Eye (tissue), 1 donor: Measurements from ENCODE around the gene PLA2G15.
A peak's percentile ranks its signal among the peaks of the same experiment; 100 is the strongest.

Experiments
- DNase-seq: peaks from one replicate; pipeline ENCODE4 v3.0.0-alpha.2; 2015

Gene PLA2G15

DNA sequence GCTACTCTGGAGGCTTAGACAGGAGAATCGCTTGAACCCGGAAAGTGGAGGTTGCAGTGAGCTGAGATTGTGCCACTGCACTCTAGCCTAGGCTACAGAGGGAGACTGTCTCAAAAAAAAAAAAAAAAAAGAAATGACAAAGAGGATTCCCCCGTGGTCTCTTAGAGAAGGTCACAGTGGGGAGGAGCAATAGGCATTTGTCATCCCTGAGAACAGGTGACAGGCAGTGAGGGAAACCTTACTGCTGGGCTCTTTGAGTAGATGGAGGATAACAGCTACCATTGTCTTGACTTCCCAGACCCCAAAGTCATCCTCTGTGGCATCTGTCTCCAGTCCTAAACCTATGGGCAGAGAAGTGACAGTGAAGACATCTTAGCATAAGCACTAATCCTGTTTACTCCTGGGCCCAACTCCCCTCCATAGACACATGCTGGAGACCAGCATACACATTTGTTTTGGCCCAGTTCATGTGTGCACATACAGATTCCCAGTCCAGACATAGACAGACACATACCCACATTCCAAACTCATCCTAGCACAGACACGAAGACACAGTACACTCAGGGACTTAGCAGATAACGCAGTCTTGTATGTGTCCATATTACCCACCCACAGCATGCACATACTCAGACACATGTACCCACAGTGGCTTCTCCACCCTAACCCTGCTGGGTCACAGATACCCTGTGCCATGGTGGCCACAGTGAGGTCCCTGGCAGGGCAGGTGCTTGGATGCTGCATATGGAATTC lies 11.9 kb upstream of the PLA2G15 start:
- DNase-seq: no peak

DNA sequence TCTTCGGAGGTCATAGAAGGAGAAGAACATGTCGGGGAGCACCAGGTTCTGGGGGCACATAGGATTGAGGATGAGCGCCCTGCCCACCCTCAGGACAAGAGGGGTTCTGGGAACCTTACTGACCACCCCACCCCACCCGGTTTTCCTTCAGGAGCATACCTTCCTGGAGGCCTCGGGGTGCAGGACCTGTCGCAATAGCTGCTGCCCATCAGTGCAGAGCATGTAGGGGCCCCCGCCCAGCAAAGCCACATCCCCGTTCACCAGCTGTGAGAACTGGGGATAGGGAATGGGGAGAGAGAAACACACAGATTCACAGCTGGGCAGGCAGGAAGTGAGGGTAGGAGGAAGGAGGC lies 11.4 kb upstream of the PLA2G15 start:
- DNase-seq: no peak

DNA sequence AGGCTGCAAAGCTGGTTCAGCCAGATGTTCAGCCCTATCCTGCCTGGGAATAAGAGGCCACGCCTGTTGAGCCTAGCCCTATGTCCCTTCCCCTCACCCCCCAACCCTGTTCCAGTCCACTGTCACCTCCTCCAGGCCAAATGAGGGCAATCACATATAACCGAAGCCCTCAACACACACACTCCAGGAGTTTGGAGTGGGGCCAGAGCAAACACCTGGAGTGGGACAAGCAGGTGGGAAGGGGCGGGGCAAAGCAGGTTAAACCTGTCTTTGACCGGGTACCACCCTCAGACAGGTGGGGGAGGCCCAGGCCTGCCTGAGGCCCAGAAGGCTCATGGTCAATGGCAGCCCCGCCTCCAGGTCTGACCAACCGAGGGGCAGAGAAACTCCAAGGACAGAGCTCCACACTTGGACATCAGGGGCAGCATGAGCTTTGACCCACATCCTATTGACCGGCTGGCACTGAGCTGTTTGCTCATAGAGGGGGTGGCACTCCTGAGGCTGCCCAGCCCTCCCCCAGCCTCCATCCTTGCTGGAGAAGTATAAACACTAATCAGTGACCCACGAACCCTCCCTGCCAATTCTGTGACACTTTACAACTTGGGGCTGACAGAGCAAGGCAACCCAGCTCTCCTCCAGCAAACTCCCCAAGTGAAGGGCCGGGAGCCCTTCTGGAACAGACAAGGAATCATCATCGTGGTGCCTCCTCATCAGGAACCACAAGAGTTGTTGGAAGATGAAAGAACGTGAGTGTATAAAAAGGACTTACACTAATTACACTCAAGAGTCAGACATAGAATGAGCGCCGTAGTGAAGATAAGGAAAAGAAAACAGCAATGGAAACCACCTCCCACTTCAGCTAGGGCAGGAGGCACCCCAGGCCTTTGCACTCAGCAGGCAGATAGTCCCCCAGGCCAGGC lies 10.7 kb upstream of the PLA2G15 start:
- peak; percentile 29 for DNase-seq

DNA sequence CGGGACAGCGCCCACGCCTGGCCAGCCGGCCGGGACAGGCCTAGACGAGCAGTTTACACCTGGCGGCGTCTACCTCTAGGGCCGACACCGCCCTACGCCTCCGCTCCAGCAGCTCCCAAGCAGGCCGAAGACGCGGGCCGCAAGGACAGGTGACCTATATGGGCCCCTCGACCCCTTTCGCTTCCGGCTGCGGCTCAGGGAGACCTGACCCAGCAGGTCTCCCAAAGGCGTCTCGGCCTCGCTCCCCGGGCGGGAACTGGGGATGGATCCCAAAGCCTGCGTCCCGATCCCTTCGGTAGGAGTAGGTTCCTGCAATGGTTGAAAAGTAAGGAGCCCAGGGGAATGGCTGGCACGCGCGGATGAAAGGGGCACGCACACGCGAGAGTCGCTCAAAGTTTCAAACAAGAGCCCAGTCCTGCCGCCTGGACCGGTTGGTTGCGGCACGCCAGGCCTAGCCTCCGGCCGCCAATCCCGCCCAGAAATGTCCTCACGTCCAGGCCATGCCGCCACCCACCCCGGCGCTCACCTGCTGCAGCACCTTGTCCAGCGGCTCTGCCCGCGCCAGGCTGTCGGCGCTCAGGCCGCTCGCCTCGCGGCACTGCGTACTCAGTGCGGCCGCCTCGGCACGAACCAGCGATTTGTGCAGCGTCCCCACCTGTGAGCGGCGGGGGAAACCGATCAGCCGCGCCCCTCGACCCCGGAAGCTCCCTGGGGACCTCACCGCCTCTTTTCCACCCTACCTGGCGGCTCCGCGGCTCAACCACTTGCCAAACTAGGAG lies 9.9 kb upstream of the PLA2G15 start:
- peak; percentile 46 for DNase-seq

DNA sequence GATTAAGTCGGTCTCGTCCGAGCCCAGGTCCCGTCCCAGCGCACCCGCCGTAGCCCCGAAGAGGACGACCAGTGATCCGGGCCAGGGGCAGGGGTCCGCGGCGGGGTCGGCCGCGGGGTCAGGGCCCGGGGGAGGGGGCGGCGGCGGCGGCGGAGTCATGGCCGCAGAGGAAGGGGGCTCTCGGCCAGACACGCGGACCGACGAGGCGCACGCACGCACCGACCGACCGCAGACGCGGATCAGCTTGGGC lies 9.4 kb upstream of the PLA2G15 start, which contains the start of gene ESRP2:
Gene ESRP2, minus strand, starts transcription at position 241 of the 250 bp plus-strand sequence. Its CDS starts 82 bp downstream, at position 159.
- no peak for DNase-seq

DNA sequence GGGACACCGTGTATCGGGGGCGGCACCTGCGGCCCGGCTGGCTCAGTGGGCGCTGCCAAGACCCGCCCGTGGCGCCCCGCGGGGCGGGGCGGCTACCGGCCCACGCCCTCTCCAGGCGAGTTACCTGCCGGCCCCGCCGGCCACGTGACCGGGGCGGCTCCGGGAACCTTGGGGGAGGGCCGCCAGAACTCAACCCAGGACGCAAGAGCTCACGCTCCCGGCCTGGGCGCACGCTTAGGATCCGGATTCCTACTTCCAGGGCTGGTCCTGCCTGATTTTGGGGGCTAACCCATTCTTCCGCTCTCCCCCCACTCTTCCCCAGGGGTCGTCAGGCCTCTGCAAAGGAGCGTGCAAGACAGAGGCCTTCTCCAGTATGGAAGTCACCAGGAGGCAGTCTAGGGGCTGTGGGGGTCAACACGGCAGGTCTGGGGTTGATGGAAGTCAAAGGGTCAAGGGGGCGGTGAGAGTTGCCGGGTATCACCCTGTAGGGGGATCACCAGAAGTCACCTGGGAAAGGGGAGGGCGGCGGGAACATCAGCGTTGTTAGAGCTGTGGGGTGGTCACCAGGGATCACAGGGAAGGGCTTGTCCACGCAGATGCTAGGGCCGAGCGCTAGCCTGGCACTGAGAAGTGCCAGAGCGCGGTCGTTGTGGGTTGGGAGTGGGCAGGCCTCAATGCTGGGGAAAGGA lies 8.9 kb upstream of the PLA2G15 start:
- DNase-seq: peak; percentile 60

DNA sequence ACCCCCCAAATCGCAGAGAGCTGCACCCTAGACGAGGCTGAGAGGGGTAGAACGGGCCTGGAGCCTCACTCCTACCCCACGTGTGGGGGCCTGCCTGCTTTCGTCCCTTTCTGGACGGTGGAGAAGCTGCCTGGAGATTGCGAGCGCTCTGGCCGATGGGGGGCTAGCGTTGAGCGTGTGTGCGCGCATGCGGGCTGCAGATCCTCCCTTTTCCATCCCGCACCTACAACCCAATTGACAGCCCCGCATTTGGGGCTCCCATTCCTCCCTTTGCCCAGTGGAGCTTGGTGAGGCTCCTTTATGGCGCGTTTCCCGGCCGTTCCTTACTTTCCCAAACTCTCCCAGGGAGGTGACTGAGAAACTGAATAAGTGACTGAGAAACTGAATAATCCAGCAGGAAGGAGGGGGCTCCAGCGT lies 8.3 kb upstream of the PLA2G15 start:
- no peak for DNase-seq

DNA sequence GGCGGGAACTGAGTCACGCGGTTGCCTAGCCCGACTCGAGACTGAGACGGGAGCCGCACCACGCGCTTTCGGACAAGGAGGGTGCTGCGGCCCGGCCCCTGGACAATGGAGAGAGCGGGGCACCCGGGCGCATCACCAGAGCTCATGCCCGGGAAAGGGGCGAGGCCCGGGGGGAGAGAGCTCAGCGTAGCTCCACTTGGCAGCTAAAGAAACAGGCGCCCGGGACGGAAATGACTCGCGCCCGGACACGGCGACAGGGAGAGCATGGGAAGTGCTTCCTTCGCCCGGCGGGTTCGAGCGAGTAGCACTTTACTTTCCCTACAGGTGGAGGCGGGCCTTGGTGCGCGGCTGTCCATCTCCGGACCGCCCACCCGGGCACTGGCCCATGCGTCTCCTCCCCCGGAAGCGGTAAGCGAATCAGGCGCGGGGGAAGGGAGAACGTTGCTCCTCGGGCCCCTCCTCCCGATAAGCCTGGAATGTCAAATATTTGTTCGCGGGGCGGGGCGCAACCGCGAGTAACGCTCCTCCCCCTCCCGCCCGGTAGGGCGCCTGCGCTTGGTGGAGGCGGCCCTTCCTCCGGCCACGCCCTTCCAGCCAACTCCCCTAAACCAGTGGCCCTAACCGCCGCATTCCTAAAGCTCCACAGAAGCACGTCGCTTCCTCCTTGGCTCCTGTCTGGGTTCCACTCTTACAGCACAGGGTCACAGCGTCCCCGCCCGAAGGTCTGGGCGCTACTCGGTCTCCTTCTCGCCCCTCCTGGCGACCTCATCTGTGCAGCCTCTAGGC lies 7.7 kb upstream of the PLA2G15 start:
- DNase-seq: peak; percentile 99

DNA sequence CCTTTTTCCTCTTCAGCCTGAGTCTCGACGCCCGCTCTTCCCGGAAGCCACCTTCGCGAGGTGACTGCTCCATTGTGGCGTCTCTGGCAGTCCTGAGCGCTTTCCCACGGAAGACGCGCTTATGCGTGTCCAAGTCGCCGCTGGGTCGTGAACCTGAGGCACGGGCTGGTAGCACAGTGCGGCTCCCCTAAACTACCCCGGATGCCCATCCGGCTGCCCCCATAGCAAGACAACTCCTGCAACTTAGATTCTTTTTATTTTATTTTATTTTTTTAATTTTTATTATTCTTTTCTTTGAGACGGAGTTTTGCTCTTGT lies 7.2 kb upstream of the PLA2G15 start:
- no peak for DNase-seq

DNA sequence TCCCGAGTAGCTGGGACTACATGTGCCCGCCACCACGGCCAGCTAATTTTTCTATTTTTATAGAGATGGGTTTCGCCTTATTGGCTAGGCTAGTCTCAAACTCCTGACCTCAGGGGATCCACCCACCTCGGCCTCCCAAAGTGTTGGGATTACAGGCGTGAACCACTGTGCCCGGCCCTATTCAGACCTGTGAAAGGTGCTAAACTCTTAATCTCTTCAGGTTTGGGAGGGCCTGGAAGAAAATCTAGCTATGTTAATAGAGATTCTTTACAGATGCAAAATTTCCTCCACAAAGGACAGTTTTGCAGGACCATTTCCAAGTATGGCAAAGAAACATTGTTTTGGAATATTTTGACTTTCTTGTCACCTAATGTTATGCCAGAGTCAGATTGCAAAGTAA lies 3.1 kb upstream of the PLA2G15 start:
- DNase-seq: no peak

DNA sequence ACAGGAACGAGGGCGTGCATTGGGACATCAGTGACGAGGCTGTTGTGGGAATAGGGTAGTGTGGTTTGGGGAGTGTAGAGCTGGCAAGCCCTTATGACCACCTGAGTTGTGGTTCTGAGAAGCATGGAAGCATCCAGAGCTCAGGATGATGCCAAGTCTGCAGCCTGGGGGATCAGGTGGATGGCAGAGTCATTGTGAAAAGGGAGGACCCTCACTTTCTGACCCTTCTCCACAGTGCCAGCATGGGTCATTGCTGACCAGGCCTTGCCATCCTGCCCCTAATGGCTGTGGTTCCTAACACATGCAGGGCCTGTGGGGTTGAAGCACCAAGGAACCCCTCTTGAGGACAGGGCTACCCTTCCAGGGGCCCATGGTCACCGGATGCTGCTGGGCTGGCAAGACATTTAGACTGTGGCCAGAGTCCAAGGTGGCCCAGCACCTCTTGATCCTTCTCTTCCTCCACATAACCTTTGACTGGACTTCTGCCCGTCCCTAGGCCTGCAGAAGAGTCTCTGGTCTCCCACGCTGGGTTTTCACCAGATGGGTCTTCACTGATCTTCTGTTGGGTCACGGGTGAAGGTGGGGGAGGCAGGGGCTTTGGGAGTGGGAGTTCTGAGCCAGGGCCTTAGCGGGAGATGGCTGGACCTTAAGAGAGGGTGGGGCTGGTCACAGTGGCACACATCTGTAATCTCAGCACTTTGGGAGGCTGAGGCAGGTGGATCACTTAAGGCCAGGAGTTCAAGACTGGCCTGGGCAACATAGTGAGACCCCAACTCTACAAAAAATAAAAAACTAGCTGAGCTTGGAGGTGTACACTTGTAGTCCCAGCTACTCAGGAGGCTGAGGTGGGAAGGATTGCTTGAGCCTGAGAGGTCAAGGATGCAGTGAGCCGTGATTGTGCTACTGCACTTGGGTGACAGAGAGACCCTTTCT lies 2.0 kb upstream of the PLA2G15 start:
- no peak for DNase-seq

DNA sequence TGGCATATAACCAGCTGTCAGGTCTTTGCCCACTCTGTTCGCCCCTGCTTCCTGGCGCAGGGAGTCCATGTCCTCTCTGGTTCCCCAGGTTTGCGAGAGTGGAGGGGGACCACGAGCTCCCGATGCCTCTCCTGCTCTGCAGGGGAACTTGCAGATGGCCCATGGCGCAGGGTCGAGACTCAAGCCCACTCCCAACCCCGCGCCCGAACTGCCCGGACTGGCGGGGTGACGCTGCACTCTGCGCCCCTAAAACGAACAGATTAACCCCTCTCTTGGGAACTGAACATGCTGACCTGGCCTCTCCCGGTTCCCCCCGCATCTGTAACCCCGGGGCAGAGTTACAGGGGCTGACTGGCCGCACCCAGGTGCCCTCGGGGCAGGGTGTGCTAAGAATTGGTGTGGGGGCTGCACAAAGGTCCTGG lies 681 bp upstream of the PLA2G15 start:
- no peak for DNase-seq

DNA sequence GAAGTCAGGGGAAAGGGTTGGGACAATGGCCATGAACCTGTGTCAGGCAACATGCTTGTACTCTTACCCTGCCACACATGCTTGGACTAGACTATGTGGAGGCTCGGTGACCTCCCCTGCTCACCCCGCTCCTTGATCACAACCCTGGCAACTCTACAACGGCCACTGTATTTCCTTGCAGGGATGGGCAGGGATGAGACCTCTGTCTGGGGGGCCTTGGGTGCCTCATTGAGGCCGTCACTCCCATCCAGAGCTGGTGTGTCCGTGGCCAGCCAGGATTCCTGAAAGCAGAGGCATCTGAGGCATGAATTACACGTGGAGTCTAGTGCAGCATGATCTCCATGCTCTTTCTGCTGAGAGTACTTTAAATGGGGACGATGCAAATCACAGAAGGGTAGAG lies 948 bp downstream of the PLA2G15 start:
- DNase-seq: no peak

DNA sequence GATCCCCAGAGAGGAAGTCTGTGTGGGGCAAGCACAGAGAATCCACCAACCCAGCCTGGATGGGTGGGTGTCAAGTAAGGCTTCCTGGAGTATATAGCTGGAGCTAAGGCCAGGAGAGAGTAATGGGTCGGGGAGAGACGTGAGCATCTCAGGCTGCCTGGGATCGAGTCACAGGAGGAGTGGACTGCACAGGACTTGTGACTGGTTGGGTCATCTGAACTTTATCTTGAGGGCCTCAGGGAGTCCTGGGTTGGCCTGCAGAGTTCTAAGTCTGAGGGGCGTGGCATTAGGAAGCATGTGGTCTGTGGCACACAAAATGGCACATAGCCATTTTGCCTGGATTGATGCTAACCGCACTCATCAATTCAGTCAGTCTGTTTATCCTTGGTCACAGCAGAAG lies 1.5 kb downstream of the PLA2G15 start:
- DNase-seq: no peak

DNA sequence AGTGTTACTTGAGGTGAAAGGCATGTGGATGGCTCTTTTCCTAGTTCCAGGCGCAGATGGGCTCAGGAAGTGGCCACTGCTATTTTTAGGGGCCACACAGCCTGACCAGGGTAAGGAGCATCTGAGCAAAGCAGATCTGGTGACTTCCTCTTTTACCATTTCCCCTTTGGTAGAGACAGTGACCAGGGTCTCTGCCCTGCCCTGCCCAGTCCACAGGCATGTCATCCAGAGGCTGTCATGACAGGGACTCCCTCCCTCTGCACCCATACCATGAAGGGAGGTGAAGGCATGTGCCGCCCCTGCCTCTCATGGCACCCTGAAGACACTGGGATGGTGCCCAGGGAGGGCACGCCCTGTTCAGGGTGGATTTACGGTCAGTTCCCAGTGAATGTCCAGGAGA lies 2.2 kb downstream of the PLA2G15 start:
- no peak for DNase-seq

DNA sequence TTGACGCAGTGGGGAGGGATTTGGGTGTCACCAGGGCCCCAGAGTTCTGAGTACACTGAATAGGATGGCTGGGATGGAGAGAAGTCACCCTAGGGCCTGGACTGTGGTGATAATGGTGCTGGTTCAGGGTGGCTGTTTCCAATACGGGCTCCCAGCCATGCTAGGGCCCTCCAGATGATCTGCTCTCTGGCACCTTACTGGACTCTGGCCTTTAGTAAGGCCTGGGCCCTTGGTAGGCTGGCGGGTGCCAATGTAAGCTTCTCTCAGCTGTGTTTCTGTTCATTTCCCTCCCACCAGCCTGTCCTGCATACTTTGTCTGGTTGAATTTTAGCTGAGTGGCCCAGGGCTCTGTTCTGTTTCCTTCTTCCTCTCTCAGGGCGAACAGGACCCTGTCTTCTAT lies 2.8 kb downstream of the PLA2G15 start:
- DNase-seq: no peak

DNA sequence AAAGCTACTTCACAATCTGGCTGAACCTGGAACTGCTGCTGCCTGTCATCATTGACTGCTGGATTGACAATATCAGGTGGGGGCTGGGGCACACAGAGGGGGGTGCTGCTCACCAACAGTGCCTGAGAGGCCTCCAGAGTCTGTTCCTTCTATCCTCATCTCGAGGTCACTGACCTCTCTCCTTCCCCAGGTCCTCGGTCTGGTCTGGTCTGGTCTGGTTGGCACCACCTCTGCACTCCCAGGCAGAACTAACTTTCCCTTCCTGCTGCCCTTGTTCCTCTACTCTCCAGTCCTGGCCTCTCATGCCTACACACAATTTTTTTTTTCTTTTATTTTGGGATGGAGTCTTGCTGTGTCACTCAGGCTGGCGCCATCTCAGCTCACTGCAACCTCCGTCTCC lies 4.2 kb downstream of the PLA2G15 start:
- DNase-seq: no peak

DNA sequence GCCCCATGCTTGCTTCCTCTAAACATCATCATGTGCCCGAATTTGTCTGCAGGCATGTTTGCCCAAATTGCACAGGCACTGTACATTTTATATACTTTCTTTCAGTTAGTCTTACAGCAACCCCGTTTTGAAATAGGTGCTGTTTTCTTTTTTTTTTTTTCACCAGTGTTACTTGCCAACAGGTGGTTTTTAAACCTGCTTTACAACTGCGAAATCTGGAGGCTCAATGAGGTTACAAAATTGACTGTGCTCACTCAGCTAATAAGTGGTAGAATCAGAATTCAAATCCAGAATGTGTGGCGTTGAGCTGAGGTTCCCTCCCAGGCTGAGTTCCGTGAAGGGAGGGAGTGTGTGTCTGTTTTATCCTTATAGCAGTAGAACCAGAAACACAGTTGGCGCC lies 5.8 kb downstream of the PLA2G15 start:
- no peak for DNase-seq

DNA sequence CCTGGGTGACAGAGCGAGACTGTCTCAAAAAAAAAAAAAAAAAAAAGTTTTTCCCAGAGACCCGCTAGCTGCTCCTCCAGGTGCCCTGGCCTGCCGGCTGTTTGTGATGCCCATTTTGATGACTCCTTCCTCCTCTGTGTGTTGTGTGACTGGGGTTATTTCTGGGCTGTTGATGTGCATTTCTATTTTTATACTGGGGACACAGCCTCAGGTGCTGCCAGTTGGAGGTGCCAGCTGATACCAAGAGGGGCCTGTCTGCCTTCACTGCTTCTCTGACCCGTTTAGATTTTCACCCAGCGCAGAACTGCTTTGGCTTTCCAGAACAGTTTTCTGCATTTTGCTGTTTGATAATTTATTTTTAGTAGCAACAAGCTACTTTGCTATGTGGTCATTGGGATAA lies 6.7 kb downstream of the PLA2G15 start:
- DNase-seq: no peak

DNA sequence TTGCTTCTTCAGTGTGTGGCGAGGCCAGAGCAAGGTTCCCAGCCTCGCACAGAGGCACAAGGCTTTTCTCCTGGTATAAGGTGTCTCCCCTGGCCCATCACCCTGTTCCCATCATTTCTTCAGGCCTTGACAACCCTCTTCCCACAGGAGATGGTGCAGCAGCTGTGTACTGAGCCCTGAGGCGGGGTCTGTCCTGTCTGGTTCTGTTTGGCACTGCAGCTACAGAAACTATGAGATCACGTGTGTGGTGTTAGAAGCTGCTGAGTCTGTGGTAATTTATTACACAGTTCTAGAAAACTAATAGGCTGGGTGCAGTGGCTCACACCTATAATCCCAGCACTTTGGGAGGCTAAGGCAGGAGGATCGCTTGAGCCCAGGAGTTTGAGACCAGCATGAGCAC lies 7.2 kb downstream of the PLA2G15 start:
- DNase-seq: no peak

DNA sequence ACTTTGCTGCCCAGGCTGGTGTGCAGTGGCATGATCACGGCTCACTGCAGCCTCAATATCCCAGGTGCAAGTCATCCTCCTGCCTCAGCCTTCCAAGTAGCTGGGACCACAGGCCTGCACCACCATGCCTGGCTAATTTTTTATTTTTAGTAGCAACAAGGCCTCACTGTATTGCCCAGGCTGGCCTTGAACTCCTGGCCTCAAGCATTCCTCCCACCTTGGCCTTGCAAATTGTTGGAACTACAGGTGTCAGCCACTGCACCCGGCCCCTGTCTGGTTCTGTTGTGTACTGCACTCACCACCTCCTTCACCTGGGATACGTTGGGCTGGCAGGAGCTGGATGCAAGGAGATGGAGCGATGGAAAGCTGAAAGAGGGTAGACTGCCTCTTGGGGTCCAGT lies 8.5 kb downstream of the PLA2G15 start:
- no peak for DNase-seq
